ENCODE data around the gene HIP1R.

HIP1R gene

GRCh38 chr12:122884860-122885259 lies 49.6 kb downstream of the HIP1R start:
- H2BK120ac ChIP-seq (ENCODE audit: low read depth, low read length): no peak overlapping the region
- no peak for DNase-seq
- H3K9me3 ChIP-seq (ENCODE audit: control insufficient read depth, low read length): no peaks in the 10 kb centered on the region
- no peak overlapping the region for H3K4me3 ChIP-seq (ENCODE audit: insufficient read depth in 1 of 2, low read depth in 1 of 2, low read length in 2 of 2)
- no peak overlapping the region for H3K18ac ChIP-seq (ENCODE audit: low read depth in 1 of 2, low read length in 2 of 2)
- H4K91ac ChIP-seq (ENCODE audit: low read length): no peak overlapping the region
- WGBS: no CpG with 5 or more reads among the region's 4 CpGs
- no peak overlapping the region for H3K27ac ChIP-seq (ENCODE audit: low read length, poor library complexity, severe bottlenecking)
- H3K14ac ChIP-seq (ENCODE audit: low read length in 2 of 2): no peak overlapping the region
- no peak overlapping the region for H2AFZ ChIP-seq (ENCODE audit: low read depth, low read length)
- H3K79me1 ChIP-seq (replicated peaks; ENCODE audit: low read length, poor library complexity, severe bottlenecking): peaks cover 7% of the 10 kb centered on the region
- H3K4me2 ChIP-seq (ENCODE audit: low read length, poor library complexity, severe bottlenecking): no peak overlapping the region
- H2BK12ac ChIP-seq (ENCODE audit: low read length in 2 of 2): no peak overlapping the region
- H4K8ac ChIP-seq (ENCODE audit: low read length): no peak overlapping the region
- no peaks in the 10 kb centered on the region for H3K27me3 ChIP-seq (ENCODE audit: control insufficient read depth in 1 of 2, insufficient read depth in 1 of 2, low read length in 2 of 2)
- H3K4ac ChIP-seq (ENCODE audit: low read depth in 1 of 2, low read length in 2 of 2): no peak overlapping the region
- no peak overlapping the region for H2BK15ac ChIP-seq (ENCODE audit: low read depth, poor library complexity, severe bottlenecking)
- no peak overlapping the region for H3K23ac ChIP-seq (ENCODE audit: low read length in 2 of 2)
- peak overlapping the region; percentile 32 for H3K9ac ChIP-seq (ENCODE audit: low read length)
- peaks cover 32% of the 10 kb centered on the region for H3K4me1 ChIP-seq (ENCODE audit: control insufficient read depth, insufficient read depth, low read depth, low read length)
- no peaks in the 10 kb centered on the region for H3K36me3 ChIP-seq (ENCODE audit: control insufficient read depth in 1 of 2, insufficient read depth in 2 of 2, low read depth in 1 of 2, low read length in 2 of 2)
- no peak overlapping the region for H2AK5ac ChIP-seq (ENCODE audit: low read length, severe bottlenecking)
- H2BK5ac ChIP-seq (ENCODE audit: low read depth, low read length, poor library complexity, severe bottlenecking): no peak overlapping the region

GRCh38 chr12:122886161-122886560 lies 50.9 kb downstream of the HIP1R start:
- WGBS: 98% methylated on average over 8 of the region's 8 CpGs

GRCh38 chr12:122886851-122887818 lies 51.9 kb downstream of the HIP1R start:
- Histone ChIP-seq H3K79me1 (replicated peaks; ENCODE audit: low read length, poor library complexity, severe bottlenecking) (peaks cover 3% of the 10 kb centered on the region), H3K4ac (ENCODE audit: low read depth in 1 of 2, low read length in 2 of 2) (peak overlapping the region in 1 of 2 experiments; percentile 35), H2BK15ac (ENCODE audit: low read depth, poor library complexity, severe bottlenecking) (peak overlapping the region; percentile 77), H4K8ac (ENCODE audit: low read length) (peak overlapping the region; percentile 81), H3K4me2 (ENCODE audit: low read length, poor library complexity, severe bottlenecking) (peak overlapping the region; percentile 32), H4K91ac (ENCODE audit: low read length) (peak overlapping the region; percentile 96), H3K9me3 (ENCODE audit: control insufficient read depth, low read length) (no peaks in the 10 kb centered on the region), H2BK12ac (ENCODE audit: low read length in 2 of 2) (peak overlapping the region; percentile 12 to 83), H3K27ac (ENCODE audit: low read length, poor library complexity, severe bottlenecking) (peak overlapping the region; percentile 83), H2BK5ac (ENCODE audit: low read depth, low read length, poor library complexity, severe bottlenecking) (no peak overlapping the region), H3K4me3 (ENCODE audit: insufficient read depth in 1 of 2, low read depth in 1 of 2, low read length in 2 of 2) (peak overlapping the region in 1 of 2 experiments; percentile 4), H2AK5ac (ENCODE audit: low read length, severe bottlenecking) (peak overlapping the region; percentile 93), H3K9ac (ENCODE audit: low read length) (no peak overlapping the region), H3K36me3 (ENCODE audit: control insufficient read depth in 1 of 2, insufficient read depth in 2 of 2, low read depth in 1 of 2, low read length in 2 of 2) (no peaks in the 10 kb centered on the region), H2BK120ac (ENCODE audit: low read depth, low read length) (peak overlapping the region; percentile 27), H3K4me1 (ENCODE audit: control insufficient read depth, insufficient read depth, low read depth, low read length) (peaks cover 22% of the 10 kb centered on the region), H3K27me3 (ENCODE audit: control insufficient read depth in 1 of 2, insufficient read depth in 1 of 2, low read length in 2 of 2) (no peaks in the 10 kb centered on the region), H2AFZ (ENCODE audit: low read depth, low read length) (no peak overlapping the region), H3K23ac (ENCODE audit: low read length in 2 of 2) (peak overlapping the region in 1 of 2 experiments; percentile 60), H3K14ac (ENCODE audit: low read length in 2 of 2) (peak overlapping the region in 1 of 2 experiments; percentile 53), H3K18ac (ENCODE audit: low read depth in 1 of 2, low read length in 2 of 2) (peak overlapping the region; percentile 37)
- peak; percentile 72 for DNase-seq
- 69% methylated on average over 8 of the region's 10 CpGs for WGBS

More at GRCh38 chr12:122886161-122886560, 50.9 kb downstream of the HIP1R start:
- H3K36me3 ChIP-seq (ENCODE audit: control insufficient read depth in 1 of 2, insufficient read depth in 2 of 2, low read depth in 1 of 2, low read length in 2 of 2): no peaks in the 10 kb centered on the region
- H4K8ac ChIP-seq (ENCODE audit: low read length): no peak overlapping the region
- H2AFZ ChIP-seq (ENCODE audit: low read depth, low read length): no peak overlapping the region
- H3K4me1 ChIP-seq (ENCODE audit: control insufficient read depth, insufficient read depth, low read depth, low read length): peaks cover 25% of the 10 kb centered on the region
- peak overlapping the region; percentile 34 for H4K91ac ChIP-seq (ENCODE audit: low read length)
- no peak overlapping the region for H2BK5ac ChIP-seq (ENCODE audit: low read depth, low read length, poor library complexity, severe bottlenecking)
- DNase-seq: no peak
- no peaks in the 10 kb centered on the region for H3K9me3 ChIP-seq (ENCODE audit: control insufficient read depth, low read length)
- peak overlapping the region in 1 of 2 experiments; percentile 1 for H2BK12ac ChIP-seq (ENCODE audit: low read length in 2 of 2)
- H3K4me2 ChIP-seq (ENCODE audit: low read length, poor library complexity, severe bottlenecking): no peak overlapping the region
- H2BK120ac ChIP-seq (ENCODE audit: low read depth, low read length): no peak overlapping the region
- H3K27me3 ChIP-seq (ENCODE audit: control insufficient read depth in 1 of 2, insufficient read depth in 1 of 2, low read length in 2 of 2): no peaks in the 10 kb centered on the region
- H2BK15ac ChIP-seq (ENCODE audit: low read depth, poor library complexity, severe bottlenecking): no peak overlapping the region
- peak overlapping the region; percentile 91 for H2AK5ac ChIP-seq (ENCODE audit: low read length, severe bottlenecking)
- no peak overlapping the region for H3K18ac ChIP-seq (ENCODE audit: low read depth in 1 of 2, low read length in 2 of 2)
- peak overlapping the region; percentile 48 for H3K27ac ChIP-seq (ENCODE audit: low read length, poor library complexity, severe bottlenecking)
- no peak overlapping the region for H3K9ac ChIP-seq (ENCODE audit: low read length)
- H3K4me3 ChIP-seq (ENCODE audit: insufficient read depth in 1 of 2, low read depth in 1 of 2, low read length in 2 of 2): no peak overlapping the region
- no peak overlapping the region for H3K14ac ChIP-seq (ENCODE audit: low read length in 2 of 2)
- H3K23ac ChIP-seq (ENCODE audit: low read length in 2 of 2): no peak overlapping the region
- H3K4ac ChIP-seq (ENCODE audit: low read depth in 1 of 2, low read length in 2 of 2): peak overlapping the region in 1 of 2 experiments; percentile 71
- H3K79me1 ChIP-seq (replicated peaks; ENCODE audit: low read length, poor library complexity, severe bottlenecking): peaks cover 7% of the 10 kb centered on the region

- Histone ChIP-seq H2BK15ac (ENCODE audit: low read depth, poor library complexity, severe bottlenecking) (no peak overlapping the region), H3K4ac (ENCODE audit: low read depth in 1 of 2, low read length in 2 of 2) (peak overlapping the region in 1 of 2 experiments; percentile 35), H3K9ac (ENCODE audit: low read length) (no peak overlapping the region), H3K18ac (ENCODE audit: low read depth in 1 of 2, low read length in 2 of 2) (peak overlapping the region in 1 of 2 experiments; percentile 37), H2BK120ac (ENCODE audit: low read depth, low read length) (no peak overlapping the region), H3K4me3 (ENCODE audit: insufficient read depth in 1 of 2, low read depth in 1 of 2, low read length in 2 of 2) (no peak overlapping the region), H3K27me3 (ENCODE audit: control insufficient read depth in 1 of 2, insufficient read depth in 1 of 2, low read length in 2 of 2) (no peaks in the 10 kb centered on the region), H3K14ac (ENCODE audit: low read length in 2 of 2) (no peak overlapping the region), H3K9me3 (ENCODE audit: control insufficient read depth, low read length) (no peaks in the 10 kb centered on the region), H3K36me3 (ENCODE audit: control insufficient read depth in 1 of 2, insufficient read depth in 2 of 2, low read depth in 1 of 2, low read length in 2 of 2) (no peaks in the 10 kb centered on the region), H2BK12ac (ENCODE audit: low read length in 2 of 2) (no peak overlapping the region), H2AK5ac (ENCODE audit: low read length, severe bottlenecking) (peak overlapping the region; percentile 93), H4K91ac (ENCODE audit: low read length) (no peak overlapping the region), H2AFZ (ENCODE audit: low read depth, low read length) (no peak overlapping the region), H3K4me2 (ENCODE audit: low read length, poor library complexity, severe bottlenecking) (no peak overlapping the region), H4K8ac (ENCODE audit: low read length) (no peak overlapping the region), H3K27ac (ENCODE audit: low read length, poor library complexity, severe bottlenecking) (peak overlapping the region; percentile 83), H2BK5ac (ENCODE audit: low read depth, low read length, poor library complexity, severe bottlenecking) (no peak overlapping the region), H3K23ac (ENCODE audit: low read length in 2 of 2) (no peak overlapping the region), H3K4me1 (ENCODE audit: control insufficient read depth, insufficient read depth, low read depth, low read length) (peaks cover 25% of the 10 kb centered on the region), H3K79me1 (replicated peaks; ENCODE audit: low read length, poor library complexity, severe bottlenecking) (peaks cover 2% of the 10 kb centered on the region)
- WGBS: 98% methylated on average over 4 of the region's 5 CpGs
- DNase-seq: no peak
Measured at GRCh38 chr12:122887819-122888212, 52.6 kb downstream of the HIP1R start.
